HepG2 (cell line): ENCODE data around the gene RAB17. TPM values are rescaled to one million over a fixed set of nuclear protein-coding genes. Genes with fewer than 3 reads are reported as not detected.

ENCODE experiments used
- ATAC-seq: fragments of 200-7000 bp; cut with Tn5 transposase; 3 replicates; pipeline ENCODE4 v1.9.1; 2020; ENCODE audit warnings: mild to moderate bottlenecking, moderate library complexity
- BruUV-seq: library from RNA; stranded (reverse); fragments of 400-500 nt; replicated peaks from 2 replicates; lab custom pipeline; 2021; lab: Mats Ljungman, UMichigan
- CTCF ChIA-PET: fragments of 300-600 bp; formaldehyde crosslinking; extraction: SDS; loops from one replicate; lab custom pipeline; 2021; ENCODE audit warnings: low total read pairs, inconsistent platforms, low intra/inter-chr PET ratio; lab: Yijun Ruan, JAX
- POLR2A ChIA-PET: fragments of 350-600 bp; sonication (Branson Sonifier 250); formaldehyde crosslinking; loops from one replicate; lab custom pipeline; 2020; ENCODE audit warnings: antibody characterized with exemption, inconsistent platforms; lab: Yijun Ruan, JAX
- DNase-seq: peaks from one replicate; pipeline ENCODE4 v3.0.0-alpha.2; 2015; ENCODE audit warnings: low spot score
- FAIRE-seq: peaks from 3 replicates; lab custom pipeline; 2011; peaks lifted over from hg19 to GRCh38; lab: Jason Lieb, UNC
- H2AFZ ChIP-seq: one replicate; pipeline ENCODE4 v1.6.1; 2011; ENCODE audit warnings: low read length, inconsistent platforms
- H3K27ac ChIP-seq: fragments of 300-600 bp; 3 replicates; pipeline ENCODE4 v1.8.0; 2011; ENCODE audit warnings: mixed run types, mild to moderate bottlenecking, mixed read lengths, low read length, inconsistent platforms; ENCODE audit not compliant: insufficient read depth; ENCODE audit errors: extremely low read length
- H3K27me3 ChIP-seq, 2 experiments: fragments of 200-600 bp in 1 of 2; 2 replicates in 1 of 2; 3 replicates in 1 of 2; pipeline versions ENCODE4 v1.6.0 to v1.8.0; 2011; ENCODE audit warnings: low read length in 2 of 2, mild to moderate bottlenecking in 2 of 2, moderate library complexity in 2 of 2, inconsistent platforms in 1 of 2; ENCODE audit not compliant: insufficient read depth in 2 of 2, control insufficient read depth in 1 of 2
- H3K36me3 ChIP-seq, 2 experiments: fragments of 200-600 bp in 1 of 2; replicated peaks in 1 of 2; 2 replicates in 1 of 2; 3 replicates in 1 of 2; pipeline versions ENCODE4 v1.5.1 to v1.8.0; 2011; ENCODE audit warnings: low read length in 2 of 2, inconsistent platforms in 1 of 2; ENCODE audit not compliant: insufficient read depth in 2 of 2, control insufficient read depth in 1 of 2
- H3K4me1 ChIP-seq: 2 replicates; pipeline ENCODE4 v1.5.1; 2012; ENCODE audit warnings: low read length, inconsistent platforms; ENCODE audit not compliant: insufficient read depth
- H3K4me2 ChIP-seq: 2 replicates; pipeline ENCODE4 v1.6.0; 2011; ENCODE audit warnings: low read depth, low read length, inconsistent platforms
- H3K4me3 ChIP-seq, 3 experiments: fragments of 200-600 bp in 1 of 3; sonication (generic), shearing (Covaris generic) in 1 of 3; replicated peaks in 1 of 3; 2 replicates each; pipeline ENCODE4 v1.5.1; 2011 to 2016; ENCODE audit warnings: low read length in 3 of 3, inconsistent platforms in 2 of 3, low read depth in 2 of 3, mild to moderate bottlenecking in 2 of 3, control low read depth in 1 of 3, mixed read lengths in 1 of 3; ENCODE audit not compliant: insufficient read depth in 1 of 3
- H3K79me2 ChIP-seq: one replicate; pipeline ENCODE4 v1.6.1; 2011; ENCODE audit warnings: low read length, inconsistent platforms; ENCODE audit not compliant: insufficient read depth
- H3K9ac ChIP-seq: 2 replicates; pipeline ENCODE4 v1.6.0; 2011; ENCODE audit warnings: mild to moderate bottlenecking, low read depth, low read length, inconsistent platforms; ENCODE audit not compliant: insufficient read depth
- H3K9me3 ChIP-seq: 2 replicates; pipeline ENCODE4 v1.5.1; 2012; ENCODE audit warnings: mild to moderate bottlenecking, low read length
- H4K20me1 ChIP-seq: 2 replicates; pipeline ENCODE4 v1.6.0; 2011; ENCODE audit warnings: inconsistent platforms, mild to moderate bottlenecking, low read length, moderate library complexity; ENCODE audit not compliant: insufficient read depth
- AGO2 ChIP-seq: fragments of 200-400 bp; formaldehyde crosslinking; optimal IDR thresholded peaks from 2 replicates; pipeline ENCODE3; 2017; ENCODE audit warnings: mild to moderate bottlenecking, low read depth, low read length, moderate library complexity
- RBFOX2 ChIP-seq: fragments of 200-400 bp; formaldehyde crosslinking; IDR thresholded peaks from 2 replicates; pipeline ENCODE4 v1.6.1; 2017; ENCODE audit warnings: low read depth, mild to moderate bottlenecking, low read length
- TGIF2 ChIP-seq: IDR thresholded peaks from 2 replicates; pipeline ENCODE4 v1.6.1; 2016; ENCODE audit warnings: control low read depth, missing compliant biosample characterization
- ZNF234 ChIP-seq: sonication (generic); formaldehyde crosslinking; conservative IDR thresholded peaks from 2 replicates; pipeline ENCODE4 v1.5.1; 2020; ENCODE audit warnings: mild to moderate bottlenecking, missing genetic modification reagents
- WGBS: methylation state at CpG from one replicate; pipeline ENCODE4 v1.1.6; 2017; ENCODE audit warnings: low lambda C conversion rate; 5-methylcytosine and 5-hydroxymethylcytosine counted together
- in situ Hi-C: cut with HindIII; loops from 2 replicates; pipeline ENCODE4 v1.10.0; 2017; ENCODE audit warnings: low pct_unique_long_range_greater_than_20kb; ENCODE audit not compliant: extremely low pct_ligation_motif_present
- intact Hi-C: fragments of 100-400 bp; cut with micrococcal nuclease; formaldehyde crosslinking; loops from one replicate; pipeline ENCODE4 v1.10.0; 2022; ENCODE audit not compliant: unreplicated experiment
- polyA plus RNA-seq, 8 experiments: library from polyadenylated mRNA; depleted of rRNA in 3 of 8; stranded (reverse) in 7 of 8; unstranded in 1 of 8; fragments of >200 nt; fragmentation: Illumina TruSeq in 4 of 8; extraction: Trizol in 4 of 8; gene quantifications; 2 replicates each; pipeline versions ENCODE4 v1.2.1 to v1.2.3, GENCODE V29; 2011 to 2016; ENCODE audit warnings: low read depth in 4 of 8, missing spikeins in 1 of 8, mixed read lengths in 1 of 8; ENCODE audit not compliant: insufficient read depth in 1 of 8
- total RNA-seq, 5 experiments: library from RNA; depleted of rRNA; stranded (reverse); fragments of >200 nt; fragmentation: Illumina TruSeq; extraction: Trizol; gene quantifications; 2 replicates each; pipeline ENCODE4 v1.2.3, GENCODE V29; 2016; ENCODE audit warnings: low read depth in 1 of 5
- TF ChIP-seq, protein P1 (sequence below): sonication (generic); formaldehyde crosslinking; IDR thresholded peaks from 2 replicates; pipeline ENCODE4 v1.8.1; 2023; ENCODE audit warnings: mild to moderate bottlenecking, missing genetic modification reagents

RAB17 gene
- total and polyA plus RNA-seq, 2 of the 13 experiments (the other 11 are each of a cell fraction or from before 2014, with no cell fraction given), result 68.0 to 124 TPM

DNA sequence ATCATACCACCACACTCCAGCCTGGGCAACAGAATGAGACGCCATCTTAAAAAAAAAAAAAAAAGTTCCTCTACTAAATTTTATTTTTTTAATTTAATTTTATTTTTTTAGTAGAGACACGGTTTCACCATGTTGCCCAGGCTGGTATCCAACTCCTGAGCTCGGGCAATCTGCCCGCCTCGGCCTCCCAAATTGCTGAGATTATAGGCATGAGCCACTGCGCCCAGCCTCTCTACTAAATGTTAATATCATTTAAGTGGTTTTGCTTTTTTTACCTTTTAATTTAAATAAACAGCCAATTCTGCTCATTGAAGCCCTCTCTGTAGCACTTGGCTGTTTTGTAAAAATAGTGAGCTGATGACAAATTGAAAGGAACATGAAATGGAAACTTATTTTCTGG, 9.2 kb downstream of the RAB17 start (continued):
- TF ChIP-seq, protein P1, sequence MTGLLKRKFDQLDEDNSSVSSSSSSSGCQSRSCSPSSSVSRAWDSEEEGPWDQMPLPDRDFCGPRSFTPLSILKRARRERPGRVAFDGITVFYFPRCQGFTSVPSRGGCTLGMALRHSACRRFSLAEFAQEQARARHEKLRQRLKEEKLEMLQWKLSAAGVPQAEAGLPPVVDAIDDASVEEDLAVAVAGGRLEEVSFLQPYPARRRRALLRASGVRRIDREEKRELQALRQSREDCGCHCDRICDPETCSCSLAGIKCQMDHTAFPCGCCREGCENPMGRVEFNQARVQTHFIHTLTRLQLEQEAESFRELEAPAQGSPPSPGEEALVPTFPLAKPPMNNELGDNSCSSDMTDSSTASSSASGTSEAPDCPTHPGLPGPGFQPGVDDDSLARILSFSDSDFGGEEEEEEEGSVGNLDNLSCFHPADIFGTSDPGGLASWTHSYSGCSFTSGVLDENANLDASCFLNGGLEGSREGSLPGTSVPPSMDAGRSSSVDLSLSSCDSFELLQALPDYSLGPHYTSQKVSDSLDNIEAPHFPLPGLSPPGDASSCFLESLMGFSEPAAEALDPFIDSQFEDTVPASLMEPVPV (CRISPR knock-in tag), result no peak

DNA sequence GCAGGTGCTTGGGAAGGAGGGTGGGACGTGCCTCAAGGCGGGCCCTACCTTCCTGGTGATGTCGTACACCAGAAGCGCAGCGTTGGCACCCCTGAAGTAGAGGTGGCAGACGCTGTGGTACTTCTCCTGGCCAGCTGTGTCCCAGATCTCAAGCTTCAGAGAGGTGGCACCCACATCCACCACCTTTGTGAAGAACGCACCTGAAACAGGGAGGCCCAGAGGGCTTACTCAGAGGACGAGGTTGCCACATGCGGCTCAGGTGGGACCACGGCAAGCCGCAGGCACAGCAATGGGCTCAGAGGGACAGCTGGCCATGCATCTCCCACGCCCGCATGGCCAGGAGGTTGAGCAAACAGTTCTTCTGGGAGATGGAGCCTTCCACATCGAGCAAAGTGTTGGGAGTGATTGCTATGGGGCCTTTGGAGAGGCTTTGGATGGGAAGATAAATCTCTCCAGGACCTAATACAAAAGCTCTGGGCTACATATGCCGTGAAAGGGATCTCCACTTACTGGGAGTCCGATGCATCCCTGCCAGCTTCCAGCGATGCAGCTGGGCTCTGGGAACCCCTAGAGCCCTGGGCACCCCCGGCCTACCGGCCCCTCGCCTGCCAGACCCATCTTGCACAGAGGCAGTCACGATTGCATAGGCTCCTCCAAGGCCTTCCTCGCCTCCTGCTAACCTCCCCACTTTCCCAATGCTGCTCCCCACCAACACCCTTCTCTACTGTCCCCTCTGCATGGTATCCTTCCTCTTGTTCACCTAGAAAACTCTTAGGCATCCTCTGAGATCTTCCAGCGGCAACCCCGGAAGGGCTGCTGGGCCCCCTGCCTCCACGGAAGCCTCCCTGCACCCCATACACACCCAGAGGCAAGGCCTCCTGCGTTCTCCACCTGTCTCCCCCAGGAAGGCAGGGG, 12.3 kb downstream of the RAB17 start:
- no peak overlapping the region for H3K9ac ChIP-seq
- peaks cover 13% of the 10 kb centered on the region; the same call in 1 of the 2 replicates for H4K20me1 ChIP-seq
- peaks cover 22% of the 10 kb centered on the region for H3K4me1 ChIP-seq
- no peak for DNase-seq
- no peak overlapping the region for H3K4me3 ChIP-seq
- H3K79me2 ChIP-seq, result no peaks in the 10 kb centered on the region
- H3K9me3 ChIP-seq, result no peaks in the 10 kb centered on the region
- 91% methylated on average over 25 of the region's 26 CpGs for WGBS
- no peak overlapping the region for H3K4me2 ChIP-seq
- no peak for TF ChIP-seq ZNF234
- TF ChIP-seq AGO2, result peak; percentile 59
- 0 out of 2 replicates have a peak, but pooled peaks have one; percentile 24 for TF ChIP-seq RBFOX2
- no peak for TF ChIP-seq TGIF2 (CRISPR knock-in tag)
- POLR2A ChIA-PET, result no interaction called here
- H3K27ac ChIP-seq, result no peak overlapping the region
- no TSS peak for BruUV-seq
- no peaks in the 10 kb centered on the region for H3K27me3 ChIP-seq
- in situ Hi-C loops (no loop called here), intact Hi-C loops (no loop called here)
- CTCF ChIA-PET, result no interaction called here
- FAIRE-seq, result no peak
- ATAC-seq, result no peak
- peaks cover 17 to 51% of the 10 kb centered on the region in 2 experiments for H3K36me3 ChIP-seq
- no peak overlapping the region for H2AFZ ChIP-seq
